Activated CD4-positive, alpha-beta T cell treated with anti-CD3 and anti-CD28 coated beads, Interleukin-10, Interleukin-2, amounts not matched to agents 100 ng/mL and 50 ng/mL, durations not matched to agents 16 hours and 8 hours (primary cell): ENCODE data around the gene ENKD1.
"Not testable (repeated sequence)": the region's sequence is repeated elsewhere in the genome, so short reads cannot be mapped to it uniquely, and the experiment has no call there.

Source experiments
- DNase-seq: peaks from one replicate; pipeline ENCODE4 v3.0.0-alpha.2; 2020

Gene ENKD1, protein sequence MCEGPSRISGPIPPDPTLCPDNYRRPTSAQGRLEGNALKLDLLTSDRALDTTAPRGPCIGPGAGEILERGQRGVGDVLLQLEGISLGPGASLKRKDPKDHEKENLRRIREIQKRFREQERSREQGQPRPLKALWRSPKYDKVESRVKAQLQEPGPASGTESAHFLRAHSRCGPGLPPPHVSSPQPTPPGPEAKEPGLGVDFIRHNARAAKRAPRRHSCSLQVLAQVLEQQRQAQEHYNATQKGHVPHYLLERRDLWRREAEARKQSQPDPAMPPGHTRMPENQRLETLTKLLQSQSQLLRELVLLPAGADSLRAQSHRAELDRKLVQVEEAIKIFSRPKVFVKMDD

DNA sequence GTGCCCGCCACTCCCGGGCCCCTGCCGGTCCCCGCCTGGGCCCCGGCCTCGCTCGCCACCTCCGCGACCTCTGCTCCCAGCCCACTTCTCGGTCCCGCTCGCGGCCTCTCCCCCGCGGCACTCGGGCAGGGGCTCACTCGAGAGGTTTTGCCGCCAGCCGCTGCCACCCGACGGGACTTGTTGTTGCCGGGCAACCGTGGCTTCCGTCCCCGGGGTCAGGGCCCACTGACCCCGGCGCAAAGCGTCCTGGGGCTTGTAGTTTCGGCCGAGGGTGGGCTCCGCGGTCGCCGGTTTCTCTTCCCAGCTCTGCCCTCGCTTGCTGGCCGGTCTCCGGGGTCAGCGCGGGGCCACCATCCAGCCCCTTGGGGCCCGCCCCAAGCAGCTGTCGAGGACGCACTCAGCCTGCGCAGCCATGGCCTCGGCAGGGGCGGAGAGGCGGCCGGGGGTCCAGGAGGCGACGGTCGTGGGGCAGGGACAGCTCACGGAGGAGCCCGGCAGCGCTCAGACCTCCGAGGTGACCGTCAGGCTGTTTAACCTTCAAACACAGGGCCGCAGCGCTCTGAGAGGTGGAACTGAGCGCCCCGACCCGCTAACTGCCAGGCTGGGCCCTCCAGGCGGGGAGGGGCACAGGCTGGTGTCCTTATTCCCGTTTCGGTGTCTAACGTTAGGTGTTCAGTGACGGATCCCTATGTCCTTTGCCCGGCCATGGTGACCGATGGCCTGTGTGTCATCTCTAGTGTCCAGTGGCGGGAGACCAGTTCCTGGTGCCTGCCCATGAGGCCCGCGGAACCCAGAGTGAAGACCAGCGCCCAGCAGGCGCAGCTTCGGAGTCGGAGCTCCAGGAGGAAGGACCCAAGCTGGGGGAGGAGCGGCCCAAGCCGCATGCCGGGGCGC lies at the start of gene ENKD1, which contains the start of gene C16orf86:
Gene ENKD1 (minus strand): TSS at position 192 of the 894 bp plus-strand sequence. CDS start 308 bp downstream, outside the sequence.
Gene C16orf86 (plus strand): TSS at position 256 of the 894 bp plus-strand sequence. CDS start 157 bp downstream, at position 413.
- DNase-seq: peak; percentile 89

DNA sequence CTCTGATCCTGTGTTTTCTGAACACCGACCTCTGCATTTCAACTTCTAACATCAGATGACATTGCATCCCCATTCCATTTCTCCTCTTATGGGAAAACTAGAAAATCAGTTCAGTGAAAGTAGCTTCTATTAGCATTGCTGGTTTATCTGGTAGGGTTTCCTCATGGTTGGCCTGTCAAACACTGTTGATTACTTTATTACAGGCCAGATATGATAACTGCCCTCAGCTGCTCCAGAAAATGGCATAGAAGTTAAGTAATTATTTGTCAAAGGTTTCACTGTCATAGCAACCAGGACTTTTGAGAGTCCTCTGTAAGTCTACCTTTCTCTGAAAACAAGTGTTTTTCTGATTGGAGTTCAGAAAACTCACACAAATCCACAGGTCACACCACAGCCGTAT lies 49.5 kb upstream of the ENKD1 start:
- no peak for DNase-seq

DNA sequence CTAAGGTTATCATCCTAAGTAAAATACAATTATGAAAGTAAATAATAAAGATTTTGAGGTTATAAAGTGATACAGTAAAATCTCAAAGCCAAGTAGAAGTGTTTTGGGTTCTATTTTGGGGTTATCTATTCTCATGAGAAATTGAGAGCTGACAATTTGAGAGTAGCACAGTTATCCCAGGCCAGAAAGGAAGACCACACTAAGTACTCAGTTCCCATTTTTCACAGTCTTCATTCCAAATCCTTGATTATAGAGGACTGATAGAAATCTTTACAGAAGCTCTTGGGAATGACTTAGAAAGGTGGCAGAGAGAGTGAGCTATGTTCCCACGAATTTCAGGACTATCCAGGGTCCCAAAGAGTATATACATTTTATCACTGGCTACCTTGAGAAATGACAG lies 48.0 kb upstream of the ENKD1 start:
- no peak for DNase-seq

DNA sequence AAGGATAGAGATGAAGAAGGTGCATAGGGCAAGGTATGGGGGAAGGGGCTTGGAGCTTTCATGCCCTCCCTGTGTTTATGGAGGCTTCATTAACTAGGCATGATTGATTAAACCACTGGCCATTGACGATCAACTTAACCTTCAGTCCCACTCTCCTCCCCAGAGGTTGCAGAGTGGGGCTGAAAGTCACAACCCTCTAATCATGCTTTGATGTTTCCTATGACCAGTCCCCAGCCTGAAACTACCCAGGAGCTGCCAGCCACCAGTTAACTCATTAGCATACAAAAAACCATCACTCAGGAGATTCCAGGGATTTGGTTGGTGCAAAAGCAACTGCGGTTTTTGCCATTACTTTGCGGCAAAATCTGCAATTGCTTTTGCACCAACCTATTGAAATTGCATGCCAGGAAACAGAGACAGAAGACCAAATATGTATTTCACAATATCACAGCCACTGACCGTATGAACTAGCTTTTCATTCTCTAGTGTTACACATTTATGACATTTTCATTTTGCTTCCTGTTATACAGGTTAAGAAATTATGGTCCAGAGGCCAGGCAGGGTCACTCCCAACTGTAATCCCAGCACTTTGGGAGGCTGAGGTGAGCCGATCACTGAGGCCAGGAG lies 47.2 kb upstream of the ENKD1 start:
- no peak for DNase-seq

DNA sequence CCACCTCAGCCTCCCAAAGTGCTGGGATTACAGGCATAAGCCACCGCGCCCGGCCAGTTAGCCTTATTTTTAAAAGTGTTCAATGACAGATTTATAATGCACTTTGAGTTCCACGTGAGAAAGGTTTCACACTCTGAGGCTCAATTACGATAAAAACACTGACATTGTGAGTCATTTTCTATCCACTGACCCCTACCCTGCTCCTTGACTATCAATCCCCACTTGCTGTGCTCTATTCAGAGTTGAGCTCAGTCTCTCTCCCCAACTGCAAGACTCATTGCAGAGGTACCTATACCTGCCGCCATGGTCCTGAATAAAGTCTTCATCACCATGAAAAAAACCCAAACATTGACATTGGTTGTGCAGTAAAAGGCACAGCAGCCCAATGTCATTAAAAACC lies 44.1 kb upstream of the ENKD1 start:
- DNase-seq: no peak

DNA sequence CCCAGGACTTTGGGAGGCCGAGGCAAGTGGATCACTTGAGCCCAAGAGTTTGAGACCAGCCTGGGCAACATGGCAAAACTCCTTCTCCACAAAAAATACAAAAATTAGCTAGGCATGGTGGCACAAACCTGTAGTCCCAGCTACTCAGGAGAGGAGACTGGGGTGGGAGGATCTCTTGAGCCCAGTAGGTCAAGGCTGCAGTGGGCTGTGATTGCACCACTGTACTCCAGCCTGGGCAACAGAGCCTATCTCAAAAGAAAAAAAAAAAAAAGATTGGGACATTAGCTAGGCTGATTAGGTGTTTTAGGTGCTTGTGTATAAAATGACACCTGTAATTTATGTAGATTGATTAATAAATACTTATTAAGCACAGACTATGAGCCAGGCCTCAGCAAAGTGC lies 42.5 kb upstream of the ENKD1 start:
- DNase-seq: no peak

DNA sequence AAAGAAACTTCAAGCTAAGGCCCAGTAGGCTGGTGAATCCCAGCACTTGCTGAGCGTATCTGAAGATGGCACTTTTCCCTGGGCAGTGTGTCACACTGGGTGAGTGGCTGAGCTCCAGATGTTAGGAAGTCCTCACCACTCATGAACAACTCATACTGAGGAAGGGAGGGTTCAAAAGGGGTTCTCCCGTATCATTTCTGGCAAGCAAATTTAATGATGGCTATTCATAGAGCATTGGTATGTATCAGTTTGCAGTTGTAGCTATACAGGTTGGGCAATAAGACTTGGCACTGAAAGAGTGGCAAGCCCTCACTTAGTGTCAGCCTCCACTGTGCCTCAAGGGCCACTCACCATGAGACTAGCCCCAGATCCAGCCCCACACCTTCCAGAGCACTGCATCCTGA lies 41.8 kb upstream of the ENKD1 start:
- no peak for DNase-seq

DNA sequence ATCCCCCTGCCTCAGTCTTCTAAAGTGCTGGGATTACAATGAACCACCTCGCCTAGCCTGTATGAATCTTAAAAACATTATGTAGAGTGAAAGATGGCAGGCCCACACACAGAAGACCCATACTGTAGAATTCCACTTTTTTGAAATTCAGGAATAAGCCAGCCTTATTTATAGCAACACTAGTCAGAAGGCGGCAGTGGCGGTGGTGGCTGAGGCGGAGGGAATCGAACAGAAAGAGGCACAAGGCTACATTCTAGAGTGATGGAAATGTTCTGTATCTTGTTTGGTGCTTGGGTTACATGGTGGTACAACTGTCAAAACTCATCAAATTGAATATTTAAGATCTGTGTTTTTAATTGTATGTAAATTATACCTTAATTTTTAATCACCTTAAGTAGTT lies 41.2 kb upstream of the ENKD1 start:
- no peak for DNase-seq

DNA sequence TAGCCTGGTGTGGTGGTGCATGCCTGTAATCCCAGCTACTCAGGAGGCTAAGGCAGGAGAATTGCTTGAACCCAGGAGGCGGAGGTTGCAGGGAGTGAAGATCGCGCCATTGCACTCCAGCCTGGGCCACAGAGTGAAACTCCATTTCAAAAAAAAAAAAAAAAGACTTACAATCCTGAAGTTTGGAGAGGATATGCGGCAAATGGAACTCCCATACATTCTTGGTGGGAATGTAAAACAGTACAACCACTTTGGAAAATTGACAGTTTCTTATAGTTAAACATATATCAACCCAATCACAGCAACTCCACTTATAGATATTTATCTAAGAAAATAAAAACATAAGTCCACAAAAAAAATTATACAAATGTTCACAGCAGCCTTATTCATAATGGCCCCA lies 40.7 kb upstream of the ENKD1 start:
- no peak for DNase-seq

DNA sequence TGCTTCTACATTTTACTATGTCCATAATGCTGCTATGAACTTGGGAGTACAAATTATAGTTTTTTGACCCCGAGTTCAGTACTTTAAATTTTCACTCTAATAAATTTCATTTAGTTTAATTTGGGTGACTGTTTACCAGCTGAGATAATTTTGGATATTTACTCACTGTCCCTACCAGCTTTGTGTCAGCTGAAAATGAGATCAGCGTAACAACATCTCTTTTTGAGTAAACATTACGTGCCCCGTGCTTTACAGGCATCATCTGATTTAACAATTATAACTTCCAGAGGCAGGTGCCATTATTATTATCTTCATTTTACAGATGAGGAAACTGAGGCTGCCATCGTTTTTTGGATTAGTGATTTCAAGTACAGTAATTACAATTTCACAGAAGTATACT lies 37.6 kb upstream of the ENKD1 start:
- DNase-seq: no peak

DNA sequence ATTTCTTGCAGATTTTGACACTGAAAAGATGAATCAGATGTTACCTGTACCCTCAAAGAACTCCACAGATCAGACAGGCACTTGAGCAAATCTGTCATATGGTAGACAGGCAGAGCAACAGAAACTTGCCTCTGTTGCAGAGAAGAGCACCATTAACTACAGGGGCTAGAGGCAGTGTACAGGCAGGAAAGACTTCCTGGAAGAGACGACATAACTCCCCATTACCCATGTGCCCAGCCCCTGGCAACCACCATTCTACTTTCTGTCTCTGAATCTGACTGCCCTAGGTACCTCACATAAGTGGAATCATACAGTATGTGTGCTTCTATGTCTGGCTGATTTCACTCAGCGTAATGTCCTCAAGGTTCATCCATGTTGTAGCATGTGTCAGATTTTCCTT lies 37.1 kb upstream of the ENKD1 start:
- DNase-seq: peak; percentile 47

DNA sequence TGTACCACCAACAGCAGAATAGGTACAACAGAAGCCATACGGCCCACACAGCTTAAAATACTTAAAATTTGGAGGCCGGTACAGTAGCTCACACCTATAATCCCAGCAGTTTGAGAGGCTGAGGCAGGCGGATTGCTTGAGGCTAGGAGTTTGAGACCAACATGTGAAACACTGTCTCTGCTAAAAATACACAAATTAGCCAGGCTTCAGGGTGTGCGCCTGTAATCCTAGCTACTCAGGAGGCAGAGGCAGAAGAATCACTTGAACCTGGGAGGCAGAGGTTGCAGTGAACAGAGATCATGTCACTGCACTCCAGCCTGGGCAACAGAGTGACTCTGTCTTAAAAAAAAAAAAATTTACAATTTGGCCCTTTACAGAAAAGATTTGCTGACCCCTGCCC lies 35.6 kb upstream of the ENKD1 start:
- no peak for DNase-seq

DNA sequence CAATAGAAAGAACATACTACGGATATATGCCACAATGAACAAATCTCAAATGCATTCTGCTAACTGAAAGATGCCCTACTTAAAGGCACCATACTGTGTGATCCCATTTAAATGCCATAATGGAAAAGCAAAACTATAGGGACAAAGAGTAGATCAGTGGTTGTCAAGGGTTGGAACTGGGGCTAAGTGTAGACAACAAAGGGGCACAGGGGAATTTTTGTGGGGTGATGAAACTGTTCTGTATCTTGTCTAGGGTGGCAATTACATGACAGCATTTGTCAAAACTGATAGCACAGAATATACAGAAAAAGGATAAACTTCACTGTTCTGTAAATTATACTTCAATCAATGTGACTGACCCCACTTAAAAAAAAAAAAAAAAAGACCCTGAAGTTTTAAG lies 34.9 kb upstream of the ENKD1 start:
- no peak for DNase-seq

DNA sequence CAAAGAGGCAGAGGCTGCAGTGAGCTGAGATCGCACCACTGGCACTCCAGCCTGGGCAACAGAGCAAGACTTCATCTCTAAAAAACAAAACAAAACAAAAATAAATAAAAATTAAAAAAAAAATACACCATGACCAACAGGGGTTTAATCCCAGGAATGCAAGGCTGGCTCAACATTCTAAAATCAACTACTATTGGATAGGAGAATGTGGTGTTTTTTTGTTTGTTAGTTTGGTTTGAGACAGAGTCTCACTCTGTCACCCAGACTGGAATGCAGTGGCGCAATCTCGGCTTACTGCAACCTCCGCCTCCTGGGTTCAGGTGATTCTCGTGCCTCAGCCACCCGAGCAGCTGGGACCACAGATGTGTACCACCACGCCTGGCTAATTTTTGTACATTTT lies 32.7 kb upstream of the ENKD1 start:
- no peak for DNase-seq

DNA sequence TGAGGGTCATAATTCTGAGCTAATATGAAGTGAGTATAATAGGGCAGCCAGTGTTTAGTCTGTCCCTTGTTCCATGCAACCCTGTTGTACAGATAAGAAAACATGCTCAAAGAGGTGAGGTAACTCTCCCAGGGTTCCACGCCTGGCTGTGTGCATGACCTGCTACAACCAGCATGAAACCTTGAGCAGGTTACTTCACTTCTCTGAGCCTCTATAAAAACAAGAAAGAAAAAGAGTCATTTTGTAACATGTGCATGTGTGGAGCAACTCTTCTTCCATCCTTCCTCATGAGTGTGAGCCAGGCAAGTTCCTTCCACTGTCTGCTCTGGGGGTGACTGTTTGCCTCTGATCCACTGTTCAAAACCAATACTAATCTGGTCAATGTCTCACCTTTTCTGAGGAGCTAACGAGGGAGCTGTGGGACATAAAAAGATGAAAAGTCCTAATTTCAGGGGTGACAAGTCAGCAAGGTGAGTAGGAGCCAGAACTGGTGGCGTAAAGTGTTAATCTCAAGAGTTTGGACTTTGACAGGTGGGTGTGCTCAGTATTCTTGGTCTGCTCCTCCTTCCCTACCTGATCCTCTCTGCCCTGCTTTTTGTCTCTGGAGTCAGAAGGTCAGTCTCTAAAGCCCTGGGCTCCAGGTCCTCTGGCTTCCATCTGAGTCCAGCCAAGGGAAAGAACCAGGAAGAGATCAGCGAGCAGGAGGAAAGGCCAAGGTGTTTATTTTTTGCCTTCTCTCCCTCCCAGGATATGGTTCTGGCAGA lies 31.1 kb upstream of the ENKD1 start:
- no peak for DNase-seq

DNA sequence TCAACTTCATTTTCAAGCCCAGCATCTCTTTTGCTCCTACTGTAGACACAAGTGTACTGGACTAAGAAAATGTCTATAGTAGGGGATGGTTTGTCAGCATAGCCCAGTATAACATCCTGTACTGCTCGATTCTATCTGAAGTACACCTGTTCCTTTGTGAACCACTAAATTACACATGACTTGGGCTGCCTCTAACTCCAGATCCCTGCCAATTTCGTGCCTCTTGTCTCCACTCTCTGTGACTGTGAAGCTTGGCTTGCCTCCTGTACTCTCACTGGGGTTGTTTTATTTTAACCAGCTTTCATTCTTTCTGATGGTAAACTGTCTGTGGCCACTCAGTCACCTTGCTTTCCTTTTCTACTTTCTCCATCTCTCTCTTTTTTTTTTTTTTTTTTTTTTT lies 28.1 kb upstream of the ENKD1 start:
- no peak for DNase-seq

DNA sequence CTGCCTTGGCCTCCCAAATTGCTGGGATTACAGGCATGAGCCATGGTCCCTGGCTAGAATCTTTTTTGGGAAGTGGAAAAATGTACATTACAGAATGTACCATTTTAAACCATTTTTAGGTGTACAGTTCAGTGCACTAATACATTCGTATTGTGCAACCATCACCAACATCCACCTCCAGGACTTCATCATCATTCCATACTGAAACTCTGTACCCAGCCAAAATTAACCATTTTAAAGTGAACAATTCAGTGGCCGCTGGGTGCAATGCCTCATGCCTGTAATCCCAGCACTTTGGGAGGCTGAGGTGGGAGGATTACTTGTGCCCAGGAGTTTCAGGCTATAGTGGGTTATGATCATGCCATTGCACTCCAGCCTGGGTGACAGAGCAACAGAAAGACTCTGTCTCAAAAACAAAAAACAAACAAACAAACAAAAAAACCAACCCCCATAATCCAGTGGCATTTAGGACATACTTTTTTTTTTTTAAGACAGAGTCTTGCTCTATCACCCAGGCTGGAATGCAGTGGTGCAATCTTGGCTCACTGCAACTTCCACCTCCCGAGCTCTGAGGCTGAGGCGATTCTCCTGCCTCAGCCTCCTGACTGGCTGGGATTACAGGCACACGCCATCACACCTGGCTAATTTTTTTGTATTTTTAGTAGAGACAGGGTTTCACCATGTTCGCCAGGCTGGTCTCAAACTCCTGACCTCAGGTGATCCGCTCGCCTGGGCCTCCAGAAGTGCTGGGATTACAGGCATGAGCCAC lies 27.2 kb upstream of the ENKD1 start:
- DNase-seq: not testable (repeated sequence)

DNA sequence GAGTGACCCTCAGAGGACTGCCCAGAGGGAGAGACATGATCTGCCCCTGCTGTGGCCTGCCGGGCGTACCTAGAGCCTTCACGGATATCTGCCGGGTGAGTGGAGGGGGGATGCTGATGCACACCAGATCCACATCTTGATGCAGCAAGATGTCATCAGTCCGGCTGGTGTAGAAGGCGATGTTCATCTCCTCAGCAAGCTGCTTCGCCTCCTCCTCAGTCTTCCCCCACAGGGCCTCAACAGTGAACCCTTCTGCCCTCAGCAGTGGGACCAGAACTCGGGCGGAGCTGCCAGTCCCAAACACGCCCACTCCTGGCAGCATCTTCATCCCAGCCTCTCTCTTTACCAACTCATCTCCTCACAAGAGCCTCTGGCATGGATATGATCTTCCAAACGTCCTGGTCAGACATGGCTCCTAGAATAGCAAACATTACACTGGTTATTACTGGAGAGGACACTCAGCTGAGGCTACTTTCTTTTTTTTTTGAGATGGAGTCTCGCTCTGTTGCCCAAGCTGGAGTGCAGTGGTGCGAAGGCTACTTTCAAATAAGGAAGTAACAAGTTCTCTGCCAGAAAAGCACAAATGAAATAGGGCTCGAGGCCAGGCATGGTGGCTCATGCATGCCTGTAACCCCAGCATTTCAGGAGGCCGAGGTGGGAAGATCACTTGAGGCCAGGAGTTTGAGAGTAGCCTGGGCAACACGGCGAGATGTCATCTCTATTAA lies 19.0 kb upstream of the ENKD1 start:
- DNase-seq: no peak

DNA sequence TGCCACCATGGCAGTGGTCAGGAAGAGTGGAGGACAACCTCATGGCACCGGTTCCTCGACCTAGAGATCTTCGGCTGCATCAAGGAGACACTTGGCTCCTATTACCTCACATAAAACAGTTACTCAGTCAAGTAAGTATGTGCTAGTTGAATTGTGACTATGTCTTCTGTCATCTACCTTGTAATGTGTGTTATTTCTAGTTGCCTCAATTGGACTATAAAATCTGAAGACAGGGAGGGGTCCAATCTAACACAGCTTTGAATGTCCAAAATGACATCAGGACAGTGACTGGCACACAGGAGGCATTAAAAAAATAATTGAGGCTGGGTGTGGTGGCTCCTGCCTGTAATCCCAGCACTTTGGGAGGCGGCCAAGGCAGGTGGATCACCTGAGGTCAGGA lies 17.2 kb upstream of the ENKD1 start:
- no peak for DNase-seq

DNA sequence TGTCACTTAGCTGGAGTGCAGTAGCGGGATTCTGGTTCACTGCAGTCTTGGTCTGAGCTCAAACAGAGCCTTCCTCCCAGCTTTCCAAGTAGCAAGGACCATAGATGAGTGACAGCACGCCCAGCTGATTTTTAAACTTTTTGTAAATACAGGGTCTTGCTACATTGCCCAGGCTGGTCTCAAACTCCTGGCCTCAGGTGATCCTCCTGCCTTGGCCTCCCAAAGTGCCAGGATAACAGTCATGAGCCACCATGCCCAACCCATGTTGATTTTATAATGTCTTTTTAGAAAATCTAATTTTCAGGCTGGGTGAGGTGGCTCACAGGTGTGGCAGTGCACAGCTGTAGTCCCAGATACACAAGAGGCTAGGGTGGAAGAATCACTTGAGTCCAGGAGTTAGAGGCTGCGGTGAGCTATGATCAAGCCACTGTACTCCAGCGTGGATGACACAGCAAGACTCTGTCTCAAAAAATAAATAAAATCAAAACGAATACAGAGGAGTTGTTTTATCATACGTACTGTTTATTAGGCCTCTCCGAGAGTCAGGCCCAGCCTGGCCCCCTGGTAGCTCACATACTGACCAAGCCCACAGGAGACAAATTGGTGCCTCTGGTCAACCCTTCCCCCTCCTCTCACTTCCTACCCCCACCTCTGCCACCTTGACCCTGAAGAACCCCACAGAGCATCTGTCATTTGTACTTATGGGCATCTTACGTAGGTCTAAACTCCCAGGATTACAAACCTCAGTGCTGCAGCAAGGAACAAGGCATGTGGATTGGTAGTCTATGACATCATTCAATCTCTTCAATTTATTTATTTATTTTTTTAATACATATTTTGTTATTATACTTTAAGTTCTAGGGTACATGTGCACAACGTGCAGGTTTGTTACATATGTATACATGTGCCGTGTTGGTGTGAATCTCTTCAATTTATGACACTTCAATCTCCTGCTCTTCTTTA lies 13.7 kb upstream of the ENKD1 start:
- no peak for DNase-seq
